GM21723 (cell line): ENCODE measurements around the gene CDCP1.
"Not testable (repeated sequence)": the region's sequence is repeated elsewhere in the genome, so short reads cannot be mapped to it uniquely, and the experiment has no call there.

Experiments
- ATAC-seq: cut with Tn5 transposase; IDR thresholded peaks from one replicate; pipeline ENCODE4 v1.9.1; 2021; ENCODE audit warnings: mild to moderate bottlenecking, moderate library complexity; ENCODE audit not compliant: unreplicated experiment

Gene CDCP1

GRCh38 chr3:45173776-45174175 is 27.6 kb upstream of the CDCP1 start:
- no peak for ATAC-seq

DNA sequence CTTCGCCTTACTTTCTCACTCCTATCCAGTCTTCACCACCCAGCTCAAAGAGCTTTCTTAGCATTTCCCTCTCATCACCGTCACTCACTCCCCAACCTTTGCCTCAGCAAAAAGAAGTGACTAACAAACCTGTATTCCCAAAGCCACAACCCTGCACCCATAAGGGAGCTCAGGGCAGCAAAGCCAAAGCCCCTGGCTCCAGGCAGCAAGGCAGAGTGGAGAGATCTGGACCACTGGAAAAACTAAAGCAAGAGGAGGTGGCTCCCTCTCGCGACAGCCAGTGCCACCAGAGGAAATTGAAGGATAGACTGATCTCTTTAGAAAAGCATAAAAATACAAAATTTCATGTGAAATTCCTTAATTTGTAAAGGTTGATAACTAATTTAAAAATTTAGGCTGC is 25.1 kb upstream of the CDCP1 start:
- ATAC-seq, result no peak

DNA sequence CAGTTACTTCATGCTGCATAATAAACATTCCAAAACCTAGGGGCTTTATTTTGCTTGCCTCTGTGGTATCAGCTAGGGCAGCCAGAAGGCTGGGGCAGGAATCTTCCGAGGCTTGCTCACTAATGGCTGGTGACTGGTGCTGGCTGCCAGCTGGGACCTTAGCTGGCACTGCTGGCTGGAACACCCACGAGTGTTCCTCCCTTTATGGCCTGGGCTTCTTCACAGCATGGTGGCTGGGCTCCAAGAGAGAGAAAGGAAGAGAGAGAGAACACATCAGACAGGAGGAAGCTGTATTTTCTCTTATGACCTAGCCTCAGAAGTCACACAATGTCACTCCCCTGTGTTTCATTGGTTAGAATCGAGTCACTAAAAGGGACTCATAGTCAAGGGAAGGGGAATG is 23.9 kb upstream of the CDCP1 start:
- no peak for ATAC-seq

- ATAC-seq, result no peak
Observed at GRCh38 chr3:45169125-45169904, 23.1 kb upstream of the CDCP1 start.

DNA sequence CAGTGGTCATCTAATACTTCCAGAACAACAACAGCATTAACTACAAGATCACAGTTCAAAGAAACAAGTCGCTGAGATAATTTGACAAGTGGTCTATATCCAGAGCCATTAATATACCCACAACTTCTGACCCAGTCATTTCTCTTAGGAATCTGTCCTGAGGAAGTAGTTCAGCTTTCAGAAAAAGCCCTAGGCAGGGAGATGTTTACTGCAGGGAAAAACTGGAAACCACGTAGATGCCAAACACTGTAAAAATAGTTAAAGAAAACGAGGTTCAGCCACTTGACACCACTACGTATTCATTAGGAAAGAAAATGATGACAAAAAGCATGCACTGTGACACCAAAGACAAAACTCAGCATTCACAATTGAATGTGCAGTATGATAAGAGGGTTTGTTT is 22.3 kb upstream of the CDCP1 start:
- no peak for ATAC-seq

DNA sequence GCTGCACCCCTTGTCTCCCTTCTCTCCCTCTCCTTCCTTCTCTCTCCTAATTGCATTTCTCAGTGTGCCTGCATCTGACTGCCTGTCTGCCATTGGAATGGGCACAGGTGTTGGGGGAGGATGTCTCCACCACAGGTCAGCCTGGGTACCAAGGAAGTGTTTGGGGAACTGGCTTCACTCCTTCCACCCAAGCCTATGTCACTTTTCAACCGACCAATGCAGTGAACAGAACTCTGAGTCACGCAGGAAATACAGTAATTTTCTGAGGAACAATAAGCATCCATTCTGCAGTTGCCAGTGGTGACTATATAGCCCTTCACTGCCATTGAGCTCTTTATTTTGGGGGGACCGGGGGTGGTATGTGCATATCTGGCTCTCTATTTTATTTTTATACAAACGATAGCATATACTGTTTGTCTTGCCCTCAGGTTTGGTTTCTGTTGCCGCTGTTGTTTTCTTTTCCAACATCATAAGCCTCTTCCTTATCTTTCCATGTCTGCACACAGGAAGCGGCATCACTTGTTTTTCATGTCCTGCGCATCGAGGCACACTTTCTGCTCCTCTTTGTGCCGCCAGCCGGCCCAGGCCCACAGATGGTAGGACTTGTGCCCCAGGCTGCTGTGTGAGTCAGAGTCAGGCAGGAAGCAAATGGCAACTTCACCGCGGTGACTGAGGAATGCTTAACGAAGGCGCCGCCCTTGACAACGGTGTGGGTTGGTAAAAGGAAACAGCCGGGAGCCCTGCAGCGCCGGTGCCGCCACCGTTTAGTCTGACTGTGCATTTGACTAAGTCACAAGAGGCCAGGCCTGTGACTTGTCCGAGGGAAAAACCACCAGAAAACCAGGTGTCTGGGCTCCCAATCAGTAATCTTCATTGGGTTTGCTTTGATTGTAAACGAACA is 21.1 kb upstream of the CDCP1 start:
- peak; percentile 68 for ATAC-seq

DNA sequence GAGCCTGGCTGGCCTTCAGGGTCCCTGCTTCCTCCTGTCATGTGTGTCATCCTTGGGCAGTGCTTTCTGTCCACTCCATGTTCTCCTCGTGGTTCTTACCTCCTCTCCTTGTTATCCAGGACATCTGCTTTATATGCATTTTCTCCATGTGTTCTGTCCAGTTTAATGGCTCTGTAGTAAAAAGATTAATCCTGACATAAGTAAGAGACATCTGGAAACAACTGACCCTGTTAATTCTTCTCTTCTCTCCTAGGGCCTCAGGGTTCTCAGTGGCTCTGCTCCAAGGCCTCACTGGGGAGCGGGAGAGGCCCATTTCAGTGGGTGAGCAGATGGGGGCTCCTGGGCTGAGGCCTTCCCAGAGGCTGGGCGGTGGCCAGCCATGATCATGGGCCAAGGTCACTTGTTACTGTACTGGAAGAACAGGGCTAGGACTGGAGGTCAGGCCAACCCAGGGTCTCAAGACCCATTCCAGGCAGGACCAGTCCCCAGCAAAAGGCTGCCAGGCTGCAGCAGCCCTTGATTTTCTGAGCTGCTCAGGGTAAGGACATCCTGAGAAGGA is 20.2 kb upstream of the CDCP1 start:
- ATAC-seq, result no peak

- ATAC-seq, result no peak
Observed at GRCh38 chr3:45165497-45166283, 19.5 kb upstream of the CDCP1 start.

- ATAC-seq, result no peak
Observed at GRCh38 chr3:45164056-45164455, 17.9 kb upstream of the CDCP1 start.

DNA sequence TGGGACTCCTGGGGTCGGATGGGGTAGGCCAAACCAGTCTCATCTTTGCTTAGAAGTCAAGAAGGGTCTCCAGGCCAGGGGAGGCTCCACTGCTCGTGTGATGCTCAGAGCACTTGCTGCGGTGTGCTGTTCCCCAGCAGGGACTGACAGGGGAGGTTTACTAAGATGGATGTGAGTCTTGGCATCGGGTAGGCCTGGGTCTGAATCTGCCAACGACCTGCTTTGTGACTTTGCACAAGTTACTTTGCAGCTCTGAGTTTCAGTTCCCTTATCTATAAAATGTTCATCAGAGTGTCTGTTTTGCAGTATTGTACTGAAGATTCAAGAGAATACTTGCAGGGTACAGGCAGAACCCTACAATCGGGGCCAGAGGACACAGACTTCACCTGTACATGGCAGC is 17.3 kb upstream of the CDCP1 start:
- no peak for ATAC-seq

DNA sequence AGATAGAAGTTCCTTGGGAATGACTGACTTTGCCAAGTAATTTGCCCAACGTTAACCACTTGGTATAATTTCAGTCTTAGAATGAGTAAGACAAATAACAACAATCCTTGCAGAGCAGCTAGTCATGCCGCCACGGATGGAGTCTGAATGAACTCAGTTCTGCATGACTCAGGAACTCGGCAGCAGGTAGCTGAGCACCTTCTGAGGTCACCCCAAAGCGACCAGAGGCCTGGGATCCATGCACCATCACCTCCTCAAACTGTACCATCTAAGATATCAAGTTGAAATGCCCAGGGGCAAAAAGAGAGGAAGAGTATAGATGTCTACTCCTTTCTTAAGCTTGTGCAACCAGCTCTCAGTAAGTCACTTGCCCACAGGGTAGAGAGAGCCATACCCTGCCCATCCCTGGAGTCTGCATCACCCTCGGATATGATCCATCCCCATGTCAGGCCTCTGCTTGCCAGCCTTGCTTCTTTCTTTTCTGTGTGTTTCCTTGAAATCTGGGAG is 8.5 kb upstream of the CDCP1 start:
- ATAC-seq, result no peak

- ATAC-seq, result no peak
Observed at GRCh38 chr3:45153658-45154437, 7.7 kb upstream of the CDCP1 start.

DNA sequence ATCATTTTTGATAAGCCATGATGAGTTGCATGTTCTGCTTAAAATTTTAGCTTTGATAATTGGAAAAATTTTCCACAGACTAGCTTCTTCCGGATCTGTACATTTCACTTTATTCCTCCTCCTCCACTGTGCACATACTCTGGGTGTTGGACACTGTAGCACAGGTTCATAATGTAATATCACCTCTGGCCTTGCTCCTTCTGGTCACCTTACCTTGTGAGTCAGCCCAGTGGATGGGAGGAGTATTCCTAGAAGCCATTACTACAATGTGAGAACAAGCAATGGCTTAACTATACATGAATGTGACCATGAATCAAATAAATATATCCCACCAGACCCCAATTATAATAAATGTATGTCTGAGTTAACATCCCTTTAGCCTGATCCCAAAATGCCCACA is 6.1 kb upstream of the CDCP1 start:
- no peak for ATAC-seq

DNA sequence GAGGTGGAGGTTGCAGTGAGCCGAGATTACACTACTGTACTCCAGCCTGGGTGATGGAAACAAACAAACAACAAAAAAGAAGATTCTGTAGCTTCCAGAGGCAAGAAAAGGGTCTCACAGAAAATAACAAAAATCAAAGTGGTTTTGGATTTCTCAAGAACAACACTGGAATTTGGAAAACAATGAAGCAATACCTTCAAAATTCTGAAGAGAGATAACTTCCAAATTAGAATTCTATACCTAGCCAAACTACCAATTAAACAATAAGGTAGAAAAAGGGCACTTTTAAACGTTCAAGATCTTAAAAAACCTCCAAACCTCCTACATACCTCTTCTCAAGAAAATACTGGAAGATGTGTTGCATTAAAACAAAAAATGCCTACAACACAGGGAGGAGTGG is 4.9 kb upstream of the CDCP1 start:
- no peak for ATAC-seq

DNA sequence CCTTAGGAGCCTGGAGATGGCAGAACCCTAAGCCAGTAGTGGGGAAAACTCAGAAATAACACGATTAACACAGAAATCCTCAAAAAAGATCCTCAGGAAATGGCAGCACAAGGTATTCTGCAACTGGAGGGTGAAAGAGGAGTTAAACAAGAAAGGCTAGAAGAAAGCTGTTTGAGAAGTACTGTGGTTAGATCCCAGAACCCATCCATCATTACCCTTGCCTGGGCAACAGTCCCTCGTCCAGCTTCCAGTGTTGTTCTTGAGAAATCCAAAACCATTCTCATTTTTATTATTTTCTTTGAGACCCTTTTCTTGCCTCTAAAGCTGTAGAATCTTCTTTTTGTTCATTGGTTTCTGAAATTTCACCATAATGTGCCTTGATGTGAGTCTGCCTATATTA is 2.7 kb upstream of the CDCP1 start:
- ATAC-seq, result no peak

- no peak for ATAC-seq
Observed at GRCh38 chr3:45145223-45145622, 955 bp downstream of the CDCP1 start.

DNA sequence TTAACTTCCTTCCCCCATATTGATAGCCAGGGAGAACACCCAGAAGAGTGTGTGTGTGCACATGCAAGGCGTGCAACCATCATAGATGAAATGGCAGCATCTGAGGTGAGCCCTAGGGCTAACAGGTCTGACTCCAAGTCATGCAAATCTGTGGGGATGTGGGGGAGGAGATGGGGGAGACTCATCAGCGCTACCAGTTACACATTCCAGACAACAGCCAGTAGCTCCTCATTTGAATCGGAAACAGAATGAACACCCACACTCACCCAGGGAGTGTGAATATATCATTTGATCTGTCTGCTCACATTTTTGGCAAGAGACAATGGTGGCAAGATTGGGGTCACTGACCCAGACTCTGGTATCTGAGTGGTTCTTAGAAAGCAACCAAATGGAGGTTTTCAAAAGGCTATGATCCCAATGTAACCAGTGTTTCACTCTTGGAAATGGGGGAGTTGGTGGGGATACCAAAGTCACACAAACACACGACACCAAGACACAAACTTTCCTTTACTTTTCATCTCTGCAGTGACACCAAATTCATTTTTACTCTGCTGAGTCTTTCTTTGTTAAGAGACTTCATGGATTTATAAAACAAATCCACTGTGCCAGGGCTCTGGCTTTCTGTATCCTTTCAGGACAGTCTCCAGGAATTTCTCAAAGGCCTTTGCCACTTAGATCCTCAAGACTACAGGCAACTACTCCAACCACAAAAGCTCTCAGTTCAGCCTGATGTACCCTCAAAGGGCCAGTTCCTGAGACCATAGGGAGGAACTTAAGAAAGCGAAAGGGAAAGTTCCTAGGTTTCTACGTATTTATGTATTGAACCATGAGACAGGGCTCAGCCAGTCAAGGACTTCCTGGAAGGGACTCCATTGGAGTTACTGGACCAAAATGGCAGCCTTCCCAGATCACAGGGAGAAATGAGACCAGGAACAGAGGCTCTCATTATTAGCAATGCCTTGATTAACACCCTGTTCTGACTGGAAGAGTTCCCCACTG is 2.2 kb downstream of the CDCP1 start:
- no peak for ATAC-seq

DNA sequence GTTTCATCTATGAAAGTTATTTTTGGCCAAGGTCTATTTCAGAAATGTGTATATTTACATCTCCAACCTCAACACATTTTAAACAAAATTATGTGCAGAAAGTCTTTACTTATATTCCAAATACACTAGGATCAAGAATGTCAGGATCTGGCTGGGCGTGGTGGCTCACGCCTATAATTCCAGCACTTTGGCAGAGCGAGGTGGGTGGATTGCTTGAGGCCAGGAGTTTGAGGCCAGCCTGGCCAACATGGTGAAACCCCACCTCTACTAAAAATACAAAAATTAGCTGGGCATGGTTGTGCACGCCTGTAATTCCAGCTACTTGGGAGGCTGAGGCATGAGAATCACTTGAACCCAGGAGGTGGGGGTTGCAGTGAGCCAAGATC is 5.4 kb downstream of the CDCP1 start:
- not testable (repeated sequence) for ATAC-seq
